Uterus (tissue), 4 donors: Measurements from ENCODE around the gene C16orf82. TPM values are rescaled to one million over a fixed set of nuclear protein-coding genes. Genes with fewer than 3 reads are reported as not detected.

ENCODE experiments used
- DNase-seq, 2 donors: peaks; one replicate each; pipeline ENCODE4 v3.0.0-alpha.2; 2019 to 2020
- H3K27ac ChIP-seq, 2 donors: fragments of 200-600 bp; sonication (generic); 1 replicate in 1 of 2; 2 replicates in 1 of 2; pipeline ENCODE4 v1.5.1; 2016 to 2018
- H3K27me3 ChIP-seq, 2 donors: fragments of 200-600 bp; sonication (generic); one replicate each; pipeline ENCODE4 v1.5.1; 2018 to 2019; ENCODE audit warnings: control low read depth in 1 of 2
- H3K36me3 ChIP-seq, 2 donors: fragments of 200-600 bp; sonication (generic); one replicate each; pipeline ENCODE4 v1.5.1; 2019; ENCODE audit warnings: control low read depth in 1 of 2
- H3K4me1 ChIP-seq, 2 donors: fragments of 200-600 bp; sonication (generic); one replicate each; pipeline ENCODE4 v1.5.1; 2018 to 2019; ENCODE audit warnings: control low read depth in 1 of 2
- H3K4me3 ChIP-seq, 2 donors: fragments of 200-600 bp; sonication (generic); 1 replicate in 1 of 2; 2 replicates in 1 of 2; pipeline ENCODE4 v1.5.1; 2018 to 2019; ENCODE audit warnings: mild to moderate bottlenecking in 1 of 2
- H3K9me3 ChIP-seq, 2 donors: fragments of 200-600 bp; sonication (generic); one replicate each; pipeline ENCODE4 v1.5.1; 2019; ENCODE audit warnings: control low read depth in 1 of 2
- CTCF ChIP-seq, 4 experiments: fragments of 200-600 bp in 2 of 4; fragments of 450-650 bp in 2 of 4; sonication (generic) in 2 of 4; IDR thresholded peaks; one replicate each; pipeline ENCODE4 v1.5.1; 2016 to 2019; ENCODE audit warnings: antibody characterized with exemption in 4 of 4, mild to moderate bottlenecking in 2 of 4, moderate library complexity in 1 of 4
- POLR2A ChIP-seq, 2 donors: fragments of 450-650 bp; IDR thresholded peaks; one replicate each; pipeline ENCODE4 v1.6.1; 2016; ENCODE audit warnings: antibody characterized with exemption in 2 of 2, mild to moderate bottlenecking in 1 of 2, moderate library complexity in 1 of 2
- intact Hi-C: fragments of 100-400 bp; cut with DNase I; formaldehyde crosslinking; loops from one replicate; pipeline ENCODE4 v1.15.1; 2023; ENCODE audit warnings: low total_unique reads
- total RNA-seq, 4 donors: library from RNA; depleted of rRNA in 3 of 4; stranded (reverse); fragments of >200 nt in 3 of 4; gene quantifications; one replicate each; pipeline versions ENCODE4 v1.1.0 to v1.2.4, GENCODE V29; 2014 to 2023
- donor health status: DM: yes; HTN: yes; CAD: no.

Gene C16orf82
- total RNA-seq, 4 donors from 2014 or later = not detected

- Histone ChIP-seq H3K9me3 (no peaks in the 10 kb centered on the region), H3K36me3 (no peaks in the 10 kb centered on the region), H3K27ac (no peak overlapping the region), H3K4me3 (no peak overlapping the region), H3K27me3 (no peaks in the 10 kb centered on the region), H3K4me1 (no peaks in the 10 kb centered on the region)
- DNase-seq = no peak
- TF ChIP-seq CTCF (IDR thresholded peaks at IDR 0.05) (no peak), POLR2A (IDR thresholded peaks at IDR 0.05) (no peak)
- intact Hi-C loops = no loop called here
These were observed 36.2 kb downstream of the C16orf82 start for GRCh38 chr16:27102701-27103575.

- DNase-seq = no peak
- intact Hi-C loops = no loop called here
- H3K9me3 ChIP-seq = no peaks in the 10 kb centered on the region
- no peaks in the 10 kb centered on the region for H3K36me3 ChIP-seq
- no peak overlapping the region for H3K4me3 ChIP-seq
- H3K27me3 ChIP-seq = no peaks in the 10 kb centered on the region
- H3K4me1 ChIP-seq = no peaks in the 10 kb centered on the region
- H3K27ac ChIP-seq = no peak overlapping the region
- TF ChIP-seq POLR2A (IDR thresholded peaks at IDR 0.05) (no peak), CTCF (IDR thresholded peaks at IDR 0.05) (no peak)
These were observed 37.2 kb downstream of the C16orf82 start for GRCh38 chr16:27103954-27104353.

- intact Hi-C loops = no loop called here
- DNase-seq = no peak
- H3K4me3 ChIP-seq = no peak overlapping the region
- no peaks in the 10 kb centered on the region for H3K9me3 ChIP-seq
- H3K27me3 ChIP-seq = no peaks in the 10 kb centered on the region
- no peaks in the 10 kb centered on the region for H3K36me3 ChIP-seq
- TF ChIP-seq CTCF (IDR thresholded peaks at IDR 0.05) (no peak), POLR2A (IDR thresholded peaks at IDR 0.05) (no peak)
- H3K27ac ChIP-seq = no peak overlapping the region
- H3K4me1 ChIP-seq = no peaks in the 10 kb centered on the region
These were observed 39.6 kb downstream of the C16orf82 start for GRCh38 chr16:27106305-27106704.

- no peak for DNase-seq
- intact Hi-C loops = no loop called here
- no peak for TF ChIP-seq POLR2A (IDR thresholded peaks at IDR 0.05)
- no peak for TF ChIP-seq CTCF (IDR thresholded peaks at IDR 0.05)
- no peak overlapping the region for H3K27ac ChIP-seq
- no peaks in the 10 kb centered on the region for H3K4me1 ChIP-seq
- H3K36me3 ChIP-seq = no peaks in the 10 kb centered on the region
- H3K4me3 ChIP-seq = no peak overlapping the region
- H3K27me3 ChIP-seq = no peaks in the 10 kb centered on the region
- no peaks in the 10 kb centered on the region for H3K9me3 ChIP-seq
These were observed 40.5 kb downstream of the C16orf82 start for GRCh38 chr16:27107185-27107592.

GRCh38 chr16:27108051-27108770 is 41.5 kb downstream of the C16orf82 start:
- Histone ChIP-seq H3K9me3 (no peaks in the 10 kb centered on the region), H3K4me1 (no peaks in the 10 kb centered on the region), H3K4me3 (no peak overlapping the region), H3K27me3 (no peaks in the 10 kb centered on the region), H3K27ac (no peak overlapping the region), H3K36me3 (no peaks in the 10 kb centered on the region)
- DNase-seq = no peak
- no peak for TF ChIP-seq POLR2A (IDR thresholded peaks at IDR 0.05)
- TF ChIP-seq CTCF (IDR thresholded peaks at IDR 0.05) = no peak
- intact Hi-C loops = no loop called here
